Suppressor macrophage treated with lipopolysaccharide for 4 hours (primary cell): ENCODE data around the gene TRPM6.
A peak's percentile ranks its signal among the peaks of the same experiment; 100 is the strongest.
"Not testable (repeated sequence)": the region's sequence is repeated elsewhere in the genome, so short reads cannot be mapped to it uniquely, and the experiment has no call there.

ENCODE experiments used
- DNase-seq: peaks from one replicate; pipeline ENCODE4 v3.0.0-alpha.2; 2020

Gene TRPM6

DNA sequence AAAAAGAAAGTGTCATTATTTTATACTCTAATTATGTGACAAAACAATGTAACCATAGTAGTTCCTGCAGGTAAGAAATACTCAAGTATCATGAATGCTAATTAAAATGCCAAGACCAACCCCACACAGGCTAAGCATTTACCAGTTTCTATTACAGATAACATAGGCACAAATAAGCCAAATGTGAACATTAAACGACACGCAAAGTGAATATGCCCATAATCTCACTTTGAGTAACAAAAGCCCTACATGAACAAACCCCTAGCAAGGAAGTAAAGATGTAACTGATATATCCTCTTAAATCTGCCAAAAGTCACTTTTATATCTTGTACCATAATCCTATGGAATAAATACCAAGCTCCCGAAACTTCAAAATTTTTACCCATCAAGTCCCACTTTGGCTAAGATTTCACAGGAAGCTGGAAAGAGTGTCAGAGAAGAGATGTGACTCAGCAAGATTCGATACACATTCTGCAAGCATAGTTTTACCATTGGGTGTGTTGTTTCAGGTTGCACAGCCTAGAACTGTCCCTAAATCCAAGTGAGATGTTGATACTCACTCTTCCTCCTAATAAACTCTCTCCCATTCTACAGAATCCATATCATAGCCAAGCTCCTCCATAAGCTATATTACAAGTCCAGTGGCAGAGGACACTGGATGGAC is 28.8 kb downstream of the TRPM6 start:
- DNase-seq: no peak

DNA sequence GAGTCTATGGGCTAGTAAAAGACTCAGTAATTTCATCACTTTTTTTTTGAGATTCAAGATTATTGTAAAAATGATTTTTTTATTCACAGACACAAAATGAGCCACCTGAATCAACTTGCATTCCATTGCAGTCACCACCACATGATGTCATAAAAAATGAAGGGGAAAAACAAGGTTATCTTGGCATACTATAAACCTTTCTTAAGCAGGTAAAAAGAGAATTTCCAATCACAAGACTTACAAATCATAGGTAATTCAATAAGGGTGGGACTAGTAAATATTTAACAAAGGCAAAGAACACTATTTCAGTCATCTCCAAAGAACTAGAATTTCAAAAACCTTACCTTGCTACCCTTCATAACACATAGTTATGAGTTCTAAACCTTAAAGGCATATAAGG is 30.7 kb downstream of the TRPM6 start:
- DNase-seq: no peak

DNA sequence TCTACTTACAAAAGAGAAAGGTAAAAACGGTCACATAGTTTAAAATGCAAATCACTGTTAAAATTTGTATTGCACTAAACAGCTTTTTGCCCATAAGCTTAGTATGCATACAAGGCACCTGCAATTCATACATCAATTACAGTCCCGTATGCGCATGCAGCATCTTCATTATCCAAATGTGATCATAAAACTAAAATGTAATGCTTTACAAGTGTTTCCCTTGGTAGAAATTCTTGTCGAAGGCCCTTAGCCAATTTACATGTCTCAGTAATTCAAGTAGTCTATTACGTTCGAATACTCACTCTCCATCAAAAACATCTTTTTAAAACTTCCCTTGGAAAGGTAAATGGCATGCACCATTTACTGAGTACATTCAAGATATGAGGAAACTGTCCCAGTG is 32.6 kb downstream of the TRPM6 start:
- DNase-seq: no peak

DNA sequence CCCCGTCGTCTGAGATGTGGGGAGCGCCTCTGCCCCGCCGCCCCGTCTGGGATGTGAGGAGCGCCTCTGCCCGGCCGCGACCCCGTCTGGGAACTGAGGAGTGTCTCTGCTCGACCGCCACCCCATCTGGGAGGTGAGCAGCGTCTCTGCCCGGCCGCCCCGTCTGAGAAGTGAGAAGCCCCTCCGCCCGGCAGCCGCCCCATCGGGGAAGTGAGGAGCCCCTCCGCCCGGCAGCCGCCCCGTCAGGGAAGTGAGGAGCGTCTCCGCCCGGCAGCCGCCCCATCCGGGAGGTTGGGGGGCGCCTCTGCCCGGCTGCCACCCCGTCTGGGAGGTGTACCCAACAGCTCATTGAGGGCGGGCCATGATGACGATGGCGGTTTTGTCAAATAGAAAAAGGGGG is 34.7 kb downstream of the TRPM6 start:
- DNase-seq: not testable (repeated sequence)

DNA sequence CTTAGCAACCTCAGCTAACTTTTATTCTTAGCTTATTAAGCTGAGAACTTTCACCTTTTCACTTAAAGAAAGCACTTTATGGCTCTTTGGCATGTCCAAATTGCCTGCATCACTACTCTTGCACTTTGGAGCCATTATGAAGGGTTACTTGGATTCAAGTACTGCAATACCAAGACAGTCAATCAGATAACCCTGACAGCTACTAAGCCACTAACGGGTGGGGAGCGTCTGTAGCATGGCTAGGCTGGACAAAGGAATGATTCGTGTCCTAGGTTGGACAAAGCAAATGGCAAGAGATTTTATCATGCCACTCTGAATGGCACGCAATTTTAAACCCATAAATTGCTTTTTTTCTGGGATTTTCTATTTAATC is 39.6 kb downstream of the TRPM6 start:
- no peak for DNase-seq

DNA sequence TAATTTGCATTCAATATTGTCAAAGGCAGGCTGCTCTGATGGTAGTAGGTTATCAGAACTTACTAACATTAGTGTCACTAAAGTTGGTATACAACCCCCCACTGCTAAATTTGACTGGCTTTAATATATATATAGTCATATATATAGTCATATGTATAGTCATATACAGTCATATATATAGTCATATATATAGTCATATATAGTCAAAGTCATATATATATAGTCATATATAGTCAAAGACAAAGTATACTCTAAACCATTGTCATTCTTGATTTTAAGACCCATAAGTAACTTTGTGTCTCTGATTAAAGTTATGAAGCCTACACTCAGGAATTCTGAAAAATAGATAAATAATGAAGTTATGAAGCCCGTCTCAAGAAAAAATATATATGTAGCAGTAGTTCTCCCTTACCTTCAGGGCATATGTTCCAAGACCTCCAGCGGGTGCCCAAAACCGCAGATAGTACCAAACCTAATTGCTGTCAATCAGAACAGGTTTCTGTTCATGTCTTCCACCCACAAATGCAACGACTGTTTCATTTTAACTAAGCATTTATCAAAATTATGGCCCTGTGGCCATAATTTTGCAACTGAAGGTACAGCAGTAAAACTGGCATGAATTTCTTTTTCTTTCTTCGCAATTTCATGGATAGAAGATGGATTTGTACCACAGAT is 40.1 kb downstream of the TRPM6 start:
- DNase-seq: no peak

DNA sequence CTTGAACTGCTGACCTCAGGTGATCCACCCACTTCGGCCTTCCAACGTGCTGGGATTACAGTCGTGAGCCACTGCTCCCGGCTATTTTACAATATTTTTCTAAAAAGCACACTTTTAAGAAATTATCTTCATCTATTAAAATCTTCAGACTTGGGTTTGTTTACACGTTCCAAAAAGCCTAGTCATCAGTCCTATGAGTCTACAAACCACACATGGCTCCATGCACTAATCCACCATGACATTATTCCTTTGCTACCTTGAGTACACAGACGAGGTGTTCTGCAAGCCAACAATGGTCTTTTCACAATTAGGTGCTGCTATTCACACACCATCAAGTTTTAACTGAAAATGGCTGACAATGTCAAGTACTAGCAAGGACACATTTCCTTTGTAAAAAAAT is 41.0 kb downstream of the TRPM6 start:
- no peak for DNase-seq

DNA sequence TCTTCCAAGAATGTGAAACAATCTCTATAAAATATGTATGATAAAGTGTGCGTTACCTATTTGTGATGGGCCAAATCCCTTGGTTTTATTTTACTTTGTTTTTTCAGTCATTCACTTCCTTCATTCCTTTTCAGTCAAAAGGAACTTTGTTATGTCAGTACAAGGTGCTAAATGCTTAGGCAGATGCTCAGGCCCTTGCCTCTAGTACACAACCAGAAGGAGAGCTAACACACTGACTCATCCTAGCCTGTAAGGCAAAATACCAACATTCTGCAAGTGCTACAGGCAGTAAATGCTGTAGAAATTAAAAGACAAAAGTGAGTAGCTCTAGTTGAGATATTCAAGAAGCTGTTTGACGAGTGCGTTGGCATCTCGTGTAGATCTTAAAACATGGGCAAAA is 49.4 kb downstream of the TRPM6 start:
- no peak for DNase-seq

DNA sequence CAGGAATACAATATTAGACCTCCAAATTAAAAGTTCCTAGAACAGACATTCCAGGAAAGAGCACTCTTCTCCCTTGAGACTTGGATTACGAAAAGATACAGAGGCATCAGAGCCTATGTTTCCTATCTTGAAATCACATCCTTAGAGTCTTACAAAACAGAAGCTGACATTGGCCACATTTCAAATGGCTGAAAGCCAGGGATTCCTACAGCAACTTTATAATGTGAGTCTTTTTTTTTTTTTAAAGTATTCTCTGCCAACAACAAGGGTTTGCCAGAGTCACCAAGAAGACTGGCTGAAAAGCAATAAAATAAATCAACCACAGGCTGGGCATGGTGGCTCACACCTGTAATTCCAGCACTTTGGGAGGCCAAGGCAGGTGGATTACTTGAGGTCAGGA is 63.1 kb downstream of the TRPM6 start:
- DNase-seq: no peak

DNA sequence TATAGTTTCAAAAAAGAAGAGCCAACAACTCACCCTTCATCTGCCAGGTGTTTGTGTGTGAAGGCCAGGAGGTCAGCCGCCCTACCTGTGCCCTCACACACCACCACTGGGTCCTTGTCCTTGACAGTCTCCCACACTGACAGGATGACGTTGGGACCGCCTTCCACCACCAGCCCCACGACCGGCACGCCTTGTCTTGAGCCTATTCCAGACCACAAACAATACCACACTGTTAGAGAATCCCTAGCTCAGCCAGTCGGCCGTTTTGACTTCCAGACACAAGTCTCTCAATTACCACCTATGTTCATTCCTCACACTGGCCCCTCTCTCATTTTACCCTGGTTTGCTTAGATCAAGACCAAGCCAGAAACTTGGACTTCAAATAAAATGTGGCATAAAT is 66.1 kb downstream of the TRPM6 start:
- no peak for DNase-seq

DNA sequence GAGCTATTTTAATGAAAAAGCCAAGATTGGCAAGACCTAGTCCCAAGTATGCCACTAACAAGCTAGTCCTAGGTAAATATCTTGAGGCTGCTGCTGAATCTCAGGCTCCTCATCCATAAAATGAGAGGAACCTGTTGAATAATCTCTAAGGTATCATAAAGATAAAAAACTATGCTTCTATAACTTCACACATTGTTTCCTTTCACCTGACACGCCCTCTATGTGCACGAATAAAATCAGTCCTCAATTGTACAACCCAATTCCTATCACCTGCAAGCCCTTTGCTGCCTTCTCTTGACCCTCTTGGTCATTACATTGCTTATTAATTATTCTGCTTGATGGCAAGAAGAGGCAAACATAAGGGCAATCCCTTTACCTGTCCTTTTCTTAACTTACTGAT is 69.9 kb downstream of the TRPM6 start:
- DNase-seq: no peak

DNA sequence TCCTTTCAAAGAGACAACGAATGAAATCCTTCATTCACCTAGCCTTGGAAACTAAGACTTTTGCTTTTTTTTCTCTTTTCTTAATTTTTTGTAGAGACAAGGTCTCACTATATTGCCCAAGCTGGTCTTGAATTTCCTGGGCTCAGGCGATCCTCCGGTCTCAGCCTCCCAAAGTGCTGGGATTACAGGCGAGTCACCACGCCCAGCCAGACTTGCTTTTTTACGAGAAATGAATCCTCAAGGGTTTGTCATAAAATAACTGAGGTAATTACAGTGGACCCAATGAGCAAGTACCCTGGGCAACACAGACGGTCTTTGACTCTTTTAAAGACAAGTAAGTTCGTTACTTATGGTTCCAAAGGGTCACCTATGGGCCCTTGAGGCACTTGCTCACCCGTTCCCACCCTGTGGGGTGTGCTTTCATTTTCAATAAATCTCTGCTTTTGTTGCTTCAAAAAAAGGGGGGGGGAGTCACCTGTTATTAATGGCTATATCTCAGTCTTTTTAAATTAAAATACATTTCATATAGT is 70.4 kb downstream of the TRPM6 start:
- DNase-seq: no peak

DNA sequence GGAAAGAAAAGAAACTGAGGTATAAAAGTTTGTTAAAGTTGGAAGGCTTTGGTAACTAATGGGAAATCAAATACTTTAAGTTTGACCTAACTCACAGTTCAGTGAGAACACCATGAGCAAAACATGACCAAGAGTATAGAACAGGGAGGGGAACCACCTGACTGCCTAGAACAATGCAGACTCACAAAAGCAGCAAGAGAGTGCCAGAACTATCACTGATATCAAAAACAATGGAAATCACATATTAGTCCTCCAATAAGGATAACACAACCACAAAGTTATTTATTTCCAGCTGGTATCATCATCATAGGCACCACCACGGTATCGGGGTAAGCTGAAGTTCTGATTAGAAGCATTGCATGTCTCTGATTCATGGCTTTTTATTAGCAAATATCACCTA is 77.5 kb downstream of the TRPM6 start:
- no peak for DNase-seq

DNA sequence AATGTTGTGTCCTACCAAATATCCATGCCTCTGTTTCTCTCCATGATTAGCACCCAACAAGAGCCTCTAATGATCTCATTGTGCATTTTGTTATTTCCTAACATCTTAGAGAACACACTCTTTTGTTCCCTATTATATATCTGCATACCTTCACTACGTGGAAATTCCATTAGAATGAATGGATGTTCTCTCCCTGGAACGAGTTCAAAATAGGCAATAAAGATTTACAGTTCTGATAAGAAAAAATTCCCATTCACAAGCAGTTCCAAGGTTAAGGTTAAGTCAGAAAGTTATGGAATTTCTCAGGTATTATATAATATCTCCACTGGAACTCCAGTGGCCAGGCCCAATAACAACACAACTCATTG is 83.7 kb downstream of the TRPM6 start:
- DNase-seq: no peak

DNA sequence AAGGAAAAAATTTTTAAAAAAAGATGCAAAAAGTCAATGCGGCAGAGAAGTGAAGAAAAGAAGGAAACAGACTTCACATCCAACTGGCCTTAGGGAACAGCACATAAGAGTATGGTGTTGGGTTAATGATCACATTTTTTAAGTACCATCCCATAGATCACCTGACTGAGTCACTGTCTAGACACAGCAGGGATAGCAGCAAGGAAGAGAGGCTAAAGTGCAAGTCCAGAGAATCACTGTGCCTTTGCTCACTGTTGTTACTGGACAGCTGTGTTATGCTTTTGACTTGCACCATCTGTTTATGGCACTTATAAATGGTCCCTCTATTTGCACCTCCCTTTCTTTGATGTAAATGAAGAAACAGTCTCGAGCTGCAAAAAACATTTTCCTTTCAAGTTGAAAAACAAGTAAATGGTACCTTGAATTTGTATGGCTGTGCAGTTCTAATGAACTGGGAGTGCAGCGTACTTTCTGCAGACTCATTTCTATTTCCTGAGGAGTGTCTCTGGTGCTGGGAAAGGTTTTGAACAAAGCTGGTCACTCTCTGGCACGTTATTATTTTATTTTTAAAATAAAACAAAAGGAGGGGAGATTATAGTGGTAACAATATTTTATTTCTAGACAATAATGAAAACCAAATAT is 84.2 kb downstream of the TRPM6 start:
- DNase-seq: no peak

DNA sequence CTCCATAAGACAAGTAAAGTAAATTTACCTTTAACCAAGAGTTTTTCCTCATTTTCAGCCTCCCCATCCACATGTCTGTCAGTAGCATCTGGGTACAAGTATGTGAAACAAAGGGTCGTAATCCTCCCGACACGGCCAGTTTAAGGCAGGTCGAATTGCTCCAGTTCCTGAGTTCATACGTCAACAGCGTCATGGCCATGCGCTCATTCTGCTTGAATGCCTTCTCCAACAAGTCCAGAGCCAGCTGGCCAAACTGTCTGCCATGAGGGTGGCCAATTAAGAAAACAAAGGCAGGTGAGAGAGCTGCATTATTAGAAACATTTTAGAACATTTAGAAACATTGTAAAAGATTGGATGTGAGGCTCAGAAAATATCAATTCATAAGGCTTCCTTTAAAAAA is 87.5 kb downstream of the TRPM6 start:
- DNase-seq: no peak

DNA sequence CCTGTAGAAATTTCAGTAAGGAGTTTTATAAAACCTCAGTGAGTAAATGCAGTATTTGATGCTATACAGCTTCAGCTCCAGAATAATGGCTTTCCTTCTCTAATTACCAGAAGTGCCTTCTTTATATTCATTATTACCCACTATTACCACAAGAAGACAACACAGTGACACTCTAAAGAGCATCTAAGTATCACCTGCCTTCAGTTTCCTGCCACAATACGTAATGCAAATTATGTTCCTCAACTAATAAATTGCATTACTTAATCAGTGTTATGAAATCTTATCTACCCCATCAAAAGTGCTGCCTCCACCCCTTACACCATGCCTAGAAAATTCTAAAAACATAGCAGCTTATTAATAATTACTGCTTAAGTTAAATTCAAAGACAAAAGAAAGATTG is 91.9 kb downstream of the TRPM6 start:
- no peak for DNase-seq

DNA sequence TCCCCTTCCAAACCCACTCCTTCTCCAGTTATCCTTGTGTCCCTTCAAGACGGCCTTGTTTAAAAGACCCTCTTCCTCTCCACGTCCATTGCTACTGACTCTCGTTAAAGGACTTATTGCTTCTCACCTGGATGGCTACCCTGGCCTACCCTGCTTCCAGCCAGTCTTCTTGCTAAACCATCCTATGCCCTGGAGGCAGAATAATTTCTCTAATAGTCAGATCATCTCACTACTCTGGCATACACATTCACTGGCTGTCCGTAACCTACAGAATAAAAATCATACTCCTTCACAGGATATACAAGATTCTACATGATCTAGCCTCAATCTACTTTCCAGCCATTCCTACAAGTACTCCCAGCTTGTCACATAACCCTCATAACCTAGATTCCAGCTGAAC is 92.6 kb downstream of the TRPM6 start:
- no peak for DNase-seq

DNA sequence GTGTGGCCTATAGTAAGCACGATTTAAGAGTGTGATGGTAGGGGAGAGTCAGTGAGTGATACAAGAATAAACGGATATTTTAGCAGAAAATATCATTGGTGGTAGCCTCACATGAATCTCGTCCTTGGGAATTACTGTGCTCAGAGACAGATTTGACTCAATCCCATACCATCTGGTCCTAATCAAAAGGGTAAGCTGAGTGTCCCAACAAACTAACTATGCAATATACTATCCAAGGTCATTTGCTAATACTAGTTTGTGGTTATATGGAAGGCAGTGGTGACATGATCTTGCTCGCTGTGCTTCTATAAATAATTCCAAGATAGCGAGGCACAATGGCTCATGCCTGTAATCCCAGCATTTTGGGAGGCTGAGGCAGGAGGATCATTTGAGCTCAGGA is 103.2 kb downstream of the TRPM6 start:
- no peak for DNase-seq

DNA sequence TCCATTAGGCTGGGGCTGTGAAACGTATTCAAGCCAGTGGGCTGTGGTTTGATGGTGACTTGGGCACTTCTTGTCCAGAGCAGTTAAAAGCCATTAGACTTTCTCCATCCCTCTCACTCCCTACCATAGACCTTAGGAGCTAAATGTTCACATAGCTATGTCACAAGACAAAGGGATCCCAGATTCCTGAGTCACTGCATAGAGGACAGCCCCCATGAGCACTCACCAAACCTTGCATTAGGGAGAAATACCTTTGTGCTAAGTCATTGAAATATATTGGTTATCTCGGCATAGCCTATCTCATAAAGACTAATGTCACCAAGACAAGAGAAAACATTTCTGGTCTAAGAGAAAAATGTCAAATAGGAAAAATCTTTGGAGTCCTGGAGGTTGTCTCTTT is 104.3 kb downstream of the TRPM6 start:
- no peak for DNase-seq

DNA sequence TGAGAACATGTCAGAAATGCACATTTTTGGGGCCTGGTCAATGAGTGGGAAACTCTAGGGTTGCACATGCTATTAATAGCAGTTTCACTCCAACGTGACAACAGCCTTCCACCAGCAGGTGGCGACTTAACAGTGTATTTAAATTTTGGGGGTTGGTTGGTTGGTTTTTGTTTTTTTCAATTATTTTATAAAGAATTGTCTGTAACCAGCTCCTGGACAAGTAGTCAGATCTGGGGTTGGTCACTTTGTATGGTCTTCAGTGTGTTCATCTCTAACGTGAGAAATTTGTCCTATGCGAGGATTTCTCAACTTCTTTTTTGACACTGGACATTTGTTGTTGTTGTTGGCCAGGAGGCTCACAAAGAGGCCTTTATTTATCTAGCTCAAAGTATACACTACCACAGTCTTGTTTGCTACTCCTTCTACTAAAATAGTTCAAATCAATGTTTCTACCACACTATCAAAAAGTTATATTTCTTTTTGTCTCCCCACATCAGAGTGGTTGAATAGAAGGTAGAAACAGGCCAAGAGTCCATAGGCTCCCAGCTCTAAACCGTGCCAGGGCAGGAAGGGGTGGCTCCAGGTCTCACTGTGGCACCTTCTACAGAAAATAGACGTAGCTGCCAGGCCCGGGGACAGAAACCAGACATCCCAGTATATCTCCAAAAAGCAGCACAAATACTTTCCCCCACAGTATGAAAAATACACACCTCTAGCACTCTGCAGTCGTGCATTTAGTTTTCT is 110.4 kb downstream of the TRPM6 start:
- peak; percentile 80 for DNase-seq

DNA sequence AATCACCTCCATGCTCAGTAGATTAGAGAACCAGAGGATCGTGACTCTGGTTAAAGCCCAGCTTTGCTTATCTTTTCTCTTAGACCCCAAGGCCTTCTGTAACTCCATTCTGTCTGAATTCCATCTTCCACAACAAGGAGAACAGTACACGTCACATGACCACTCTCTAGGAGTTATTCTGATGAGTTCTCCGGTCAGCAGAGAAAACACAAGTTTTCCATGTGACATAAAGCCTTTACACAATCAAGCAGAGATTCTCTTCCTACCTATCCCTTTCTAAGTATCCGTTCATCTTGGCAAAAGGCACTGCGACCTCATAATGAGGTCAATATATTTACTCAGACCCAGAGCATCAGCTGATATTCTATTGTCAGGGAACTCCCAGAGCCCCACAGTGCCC is 112.3 kb downstream of the TRPM6 start:
- no peak for DNase-seq

DNA sequence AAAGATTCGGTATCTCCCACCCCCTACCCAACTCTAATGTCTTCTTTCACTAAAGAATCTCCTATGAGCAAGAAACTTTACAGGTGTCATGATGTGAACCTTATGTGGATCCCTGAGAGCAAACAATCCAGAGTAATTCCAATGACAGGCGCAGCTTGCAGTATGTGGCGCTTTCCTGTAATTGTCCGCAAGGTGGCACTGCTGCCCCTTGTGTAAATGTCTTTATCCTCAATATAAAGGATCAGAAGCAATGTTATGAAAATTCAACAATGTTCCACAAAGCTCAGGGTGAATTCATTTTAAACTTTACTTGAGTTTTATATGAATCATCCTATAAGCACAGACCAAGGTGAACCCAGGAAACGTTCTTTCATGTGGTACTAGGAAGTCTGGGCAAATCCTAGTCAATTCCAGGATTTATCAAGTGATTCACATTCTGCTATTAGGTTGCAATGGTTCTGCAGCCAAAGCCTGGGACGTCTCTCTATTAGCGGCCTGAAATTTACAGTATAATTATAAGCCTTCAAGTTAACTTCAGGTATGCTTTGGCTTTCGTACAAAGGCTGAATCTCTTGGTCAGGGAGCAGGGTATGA is 113.7 kb downstream of the TRPM6 start:
- peak; percentile 84 for DNase-seq
